ENCODE measurements around the gene TRIM52.

DNA sequence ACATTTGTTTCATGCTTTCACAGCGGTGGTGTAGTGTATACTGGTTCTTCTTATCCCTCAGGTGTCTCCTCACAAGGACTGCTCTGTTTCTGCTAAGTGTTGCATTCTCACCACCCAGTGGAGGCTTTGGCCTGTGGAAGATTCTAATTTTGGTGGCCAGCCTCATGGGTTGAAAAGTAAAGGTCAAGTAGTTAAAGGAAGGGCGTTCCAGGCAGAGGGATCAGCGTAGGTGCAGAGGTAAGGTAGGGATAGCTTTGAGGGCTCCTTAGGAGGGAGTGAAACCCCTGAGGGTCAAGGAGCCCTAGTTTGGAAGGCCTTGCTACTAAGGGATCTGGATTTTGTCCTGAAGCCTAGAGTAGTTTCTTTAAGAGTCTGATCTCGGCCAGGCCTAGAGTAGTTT, 12.7 kb downstream of the TRIM52 start:
- TF ChIP-seq, protein P1, sequence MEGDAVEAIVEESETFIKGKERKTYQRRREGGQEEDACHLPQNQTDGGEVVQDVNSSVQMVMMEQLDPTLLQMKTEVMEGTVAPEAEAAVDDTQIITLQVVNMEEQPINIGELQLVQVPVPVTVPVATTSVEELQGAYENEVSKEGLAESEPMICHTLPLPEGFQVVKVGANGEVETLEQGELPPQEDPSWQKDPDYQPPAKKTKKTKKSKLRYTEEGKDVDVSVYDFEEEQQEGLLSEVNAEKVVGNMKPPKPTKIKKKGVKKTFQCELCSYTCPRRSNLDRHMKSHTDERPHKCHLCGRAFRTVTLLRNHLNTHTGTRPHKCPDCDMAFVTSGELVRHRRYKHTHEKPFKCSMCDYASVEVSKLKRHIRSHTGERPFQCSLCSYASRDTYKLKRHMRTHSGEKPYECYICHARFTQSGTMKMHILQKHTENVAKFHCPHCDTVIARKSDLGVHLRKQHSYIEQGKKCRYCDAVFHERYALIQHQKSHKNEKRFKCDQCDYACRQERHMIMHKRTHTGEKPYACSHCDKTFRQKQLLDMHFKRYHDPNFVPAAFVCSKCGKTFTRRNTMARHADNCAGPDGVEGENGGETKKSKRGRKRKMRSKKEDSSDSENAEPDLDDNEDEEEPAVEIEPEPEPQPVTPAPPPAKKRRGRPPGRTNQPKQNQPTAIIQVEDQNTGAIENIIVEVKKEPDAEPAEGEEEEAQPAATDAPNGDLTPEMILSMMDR (IDR thresholded peaks at IDR 0.05): no peak
- no peak for TF ChIP-seq EZH2phosphoT487 (IDR thresholded peaks at IDR 0.05)

Measured in neural progenitor cell (in vitro differentiated cells).